HepG2 (cell line): Measurements from ENCODE around the gene DCLK1. TPM values are rescaled to one million over a fixed set of nuclear protein-coding genes. Genes with fewer than 3 reads are reported as not detected.

Source experiments
- ATAC-seq: fragments of 200-7000 bp; cut with Tn5 transposase; 3 replicates; pipeline ENCODE4 v1.9.1; 2020; ENCODE audit warnings: mild to moderate bottlenecking, moderate library complexity
- BruUV-seq: library from RNA; stranded (reverse); fragments of 400-500 nt; replicated peaks from 2 replicates; lab custom pipeline; 2021; lab: Mats Ljungman, UMichigan
- CTCF ChIA-PET: fragments of 300-600 bp; formaldehyde crosslinking; extraction: SDS; loops from one replicate; lab custom pipeline; 2021; ENCODE audit warnings: low total read pairs, inconsistent platforms, low intra/inter-chr PET ratio; lab: Yijun Ruan, JAX
- POLR2A ChIA-PET: fragments of 350-600 bp; sonication (Branson Sonifier 250); formaldehyde crosslinking; loops from one replicate; lab custom pipeline; 2020; ENCODE audit warnings: antibody characterized with exemption, inconsistent platforms; lab: Yijun Ruan, JAX
- DNase-seq: peaks from one replicate; pipeline ENCODE4 v3.0.0-alpha.2; 2015; ENCODE audit warnings: low spot score
- FAIRE-seq: peaks from 3 replicates; lab custom pipeline; 2011; peaks lifted over from hg19 to GRCh38; lab: Jason Lieb, UNC
- H2AFZ ChIP-seq: one replicate; pipeline ENCODE4 v1.6.1; 2011; ENCODE audit warnings: low read length, inconsistent platforms
- H3K27ac ChIP-seq: fragments of 300-600 bp; 3 replicates; pipeline ENCODE4 v1.8.0; 2011; ENCODE audit warnings: mixed run types, mild to moderate bottlenecking, mixed read lengths, low read length, inconsistent platforms; ENCODE audit not compliant: insufficient read depth; ENCODE audit errors: extremely low read length
- H3K27me3 ChIP-seq, 2 experiments: fragments of 200-600 bp in 1 of 2; 2 replicates in 1 of 2; 3 replicates in 1 of 2; pipeline versions ENCODE4 v1.6.0 to v1.8.0; 2011; ENCODE audit warnings: low read length in 2 of 2, mild to moderate bottlenecking in 2 of 2, moderate library complexity in 2 of 2, inconsistent platforms in 1 of 2; ENCODE audit not compliant: insufficient read depth in 2 of 2, control insufficient read depth in 1 of 2
- H3K36me3 ChIP-seq, 2 experiments: fragments of 200-600 bp in 1 of 2; replicated peaks in 1 of 2; 2 replicates in 1 of 2; 3 replicates in 1 of 2; pipeline versions ENCODE4 v1.5.1 to v1.8.0; 2011; ENCODE audit warnings: low read length in 2 of 2, inconsistent platforms in 1 of 2; ENCODE audit not compliant: insufficient read depth in 2 of 2, control insufficient read depth in 1 of 2
- H3K4me1 ChIP-seq: 2 replicates; pipeline ENCODE4 v1.5.1; 2012; ENCODE audit warnings: low read length, inconsistent platforms; ENCODE audit not compliant: insufficient read depth
- H3K4me2 ChIP-seq: 2 replicates; pipeline ENCODE4 v1.6.0; 2011; ENCODE audit warnings: low read depth, low read length, inconsistent platforms
- H3K4me3 ChIP-seq, 3 experiments: fragments of 200-600 bp in 1 of 3; sonication (generic), shearing (Covaris generic) in 1 of 3; replicated peaks in 1 of 3; 2 replicates each; pipeline ENCODE4 v1.5.1; 2011 to 2016; ENCODE audit warnings: low read length in 3 of 3, inconsistent platforms in 2 of 3, low read depth in 2 of 3, mild to moderate bottlenecking in 2 of 3, control low read depth in 1 of 3, mixed read lengths in 1 of 3; ENCODE audit not compliant: insufficient read depth in 1 of 3
- H3K79me2 ChIP-seq: one replicate; pipeline ENCODE4 v1.6.1; 2011; ENCODE audit warnings: low read length, inconsistent platforms; ENCODE audit not compliant: insufficient read depth
- H3K9ac ChIP-seq: 2 replicates; pipeline ENCODE4 v1.6.0; 2011; ENCODE audit warnings: mild to moderate bottlenecking, low read depth, low read length, inconsistent platforms; ENCODE audit not compliant: insufficient read depth
- H3K9me3 ChIP-seq: 2 replicates; pipeline ENCODE4 v1.5.1; 2012; ENCODE audit warnings: mild to moderate bottlenecking, low read length
- H4K20me1 ChIP-seq: 2 replicates; pipeline ENCODE4 v1.6.0; 2011; ENCODE audit warnings: inconsistent platforms, mild to moderate bottlenecking, low read length, moderate library complexity; ENCODE audit not compliant: insufficient read depth
- FOXO4 ChIP-seq: sonication (generic); formaldehyde crosslinking; conservative IDR thresholded peaks from 2 replicates; pipeline ENCODE4 v1.8.1; 2023; ENCODE audit warnings: missing genetic modification reagents
- FOXP1 ChIP-seq, 2 experiments: fragments of 450-650 bp in 1 of 2; IDR thresholded peaks; 2 replicates each; pipeline ENCODE4 v1.6.1; 2017 to 2018; ENCODE audit warnings: antibody characterized with exemption in 1 of 2
- GLMP ChIP-seq: sonication (generic); formaldehyde crosslinking; IDR thresholded peaks from 2 replicates; pipeline ENCODE4 v1.9.0; 2021; ENCODE audit warnings: missing genetic modification reagents, mild to moderate bottlenecking, borderline replicate concordance
- NFRKB ChIP-seq: fragments of 450-650 bp; IDR thresholded peaks from 2 replicates; pipeline ENCODE4 v1.6.1; 2017
- RFX5 ChIP-seq: IDR thresholded peaks from 2 replicates; pipeline ENCODE4 v1.6.1; 2011; ENCODE audit warnings: low read depth, low read length, improper control_type of control experiment
- ZNF703 ChIP-seq: sonication (generic); formaldehyde crosslinking; IDR thresholded peaks from 2 replicates; pipeline ENCODE4 v1.5.1; 2020; ENCODE audit warnings: missing genetic modification reagents, mild to moderate bottlenecking, moderate library complexity, borderline replicate concordance
- ZNF891 ChIP-seq: sonication (generic); formaldehyde crosslinking; IDR thresholded peaks from 2 replicates; pipeline ENCODE4 v1.5.0; 2020; ENCODE audit warnings: mild to moderate bottlenecking, missing genetic modification reagents
- WGBS: methylation state at CpG from one replicate; pipeline ENCODE4 v1.1.6; 2017; ENCODE audit warnings: low lambda C conversion rate; 5-methylcytosine and 5-hydroxymethylcytosine counted together
- in situ Hi-C: cut with HindIII; loops from 2 replicates; pipeline ENCODE4 v1.10.0; 2017; ENCODE audit warnings: low pct_unique_long_range_greater_than_20kb; ENCODE audit not compliant: extremely low pct_ligation_motif_present
- intact Hi-C: fragments of 100-400 bp; cut with micrococcal nuclease; formaldehyde crosslinking; loops from one replicate; pipeline ENCODE4 v1.10.0; 2022; ENCODE audit not compliant: unreplicated experiment
- polyA plus RNA-seq, 8 experiments: library from polyadenylated mRNA; depleted of rRNA in 3 of 8; stranded (reverse) in 7 of 8; unstranded in 1 of 8; fragments of >200 nt; fragmentation: Illumina TruSeq in 4 of 8; extraction: Trizol in 4 of 8; gene quantifications; 2 replicates each; pipeline versions ENCODE4 v1.2.1 to v1.2.3, GENCODE V29; 2011 to 2016; ENCODE audit warnings: low read depth in 4 of 8, missing spikeins in 1 of 8, mixed read lengths in 1 of 8; ENCODE audit not compliant: insufficient read depth in 1 of 8
- total RNA-seq, 5 experiments: library from RNA; depleted of rRNA; stranded (reverse); fragments of >200 nt; fragmentation: Illumina TruSeq; extraction: Trizol; gene quantifications; 2 replicates each; pipeline ENCODE4 v1.2.3, GENCODE V29; 2016; ENCODE audit warnings: low read depth in 1 of 5

Gene DCLK1
- total and polyA plus RNA-seq, 2 of the 13 experiments (the other 11 are each of a cell fraction or from before 2014, with no cell fraction given), result not detected

GRCh38 chr13:35856084-35856483 is 275.1 kb downstream of the DCLK1 start:
- Histone ChIP-seq H3K4me1 (no peaks in the 10 kb centered on the region), H4K20me1 (no peaks in the 10 kb centered on the region), H3K4me2 (no peak overlapping the region), H3K27me3 (peaks cover 0 to 12% of the 10 kb centered on the region in 2 experiments; a peak in 1 of 5 replicates), H3K27ac (no peak overlapping the region), H3K36me3 (no peaks in the 10 kb centered on the region), H3K9ac (no peak overlapping the region), H2AFZ (no peak overlapping the region), H3K79me2 (no peaks in the 10 kb centered on the region), H3K9me3 (no peaks in the 10 kb centered on the region), H3K4me3 (no peak overlapping the region)
- 4% methylated on average over 4 of the region's 4 CpGs for WGBS
- no peak for DNase-seq
- CTCF ChIA-PET, result no interaction called here
- BruUV-seq, result no TSS peak
- intact Hi-C loops, result loop anchor here (10.0 kb wide), 1 partner anchor 609 kb away; no protein-coding TSS in a partner anchor
- ATAC-seq, result no peak
- FAIRE-seq, result no peak
- in situ Hi-C loops, result no loop called here
- POLR2A ChIA-PET, result no interaction called here
- TF ChIP-seq NFRKB (no peak), ZNF703 (no peak), FOXO4 (CRISPR knock-in tag) (no peak), RFX5 (no peak), GLMP (CRISPR knock-in tag) (no peak), FOXP1 (IDR thresholded peaks at IDR 0.05) (no peak), FOXP1 (CRISPR knock-in tag; IDR thresholded peaks at IDR 0.05) (no peak), ZNF891 (CRISPR knock-in tag) (no peak)
